GM12891 (cell line): ENCODE data around the gene DIP2C.

Experiments used
- POLR2A ChIP-seq: IDR thresholded peaks from 2 replicates; pipeline ENCODE4 v1.6.1; 2011; ENCODE audit warnings: low read depth, low read length, control low read depth
- POLR2AphosphoS5 ChIP-seq: IDR thresholded peaks from 2 replicates; pipeline ENCODE4 v1.6.1; 2011; ENCODE audit warnings: low read depth, low read length, control low read depth
- TAF1 ChIP-seq: IDR thresholded peaks from 2 replicates; pipeline ENCODE4 v1.6.1; 2011; ENCODE audit warnings: low read depth, low read length, control low read depth

GRCh38 chr10:343231-344220 is 345.9 kb downstream of the DIP2C start:
- no peak for TF ChIP-seq POLR2A
- no peak for TF ChIP-seq TAF1
- TF ChIP-seq POLR2AphosphoS5: no peak
